ENCODE results near the gene SLC39A11. TPM values are rescaled to one million over a fixed set of nuclear protein-coding genes. Genes with fewer than 3 reads are reported as not detected.

SLC39A11 gene
- polyA plus RNA-seq, 1 donor from 2014 or later = 8.0 TPM

DNA sequence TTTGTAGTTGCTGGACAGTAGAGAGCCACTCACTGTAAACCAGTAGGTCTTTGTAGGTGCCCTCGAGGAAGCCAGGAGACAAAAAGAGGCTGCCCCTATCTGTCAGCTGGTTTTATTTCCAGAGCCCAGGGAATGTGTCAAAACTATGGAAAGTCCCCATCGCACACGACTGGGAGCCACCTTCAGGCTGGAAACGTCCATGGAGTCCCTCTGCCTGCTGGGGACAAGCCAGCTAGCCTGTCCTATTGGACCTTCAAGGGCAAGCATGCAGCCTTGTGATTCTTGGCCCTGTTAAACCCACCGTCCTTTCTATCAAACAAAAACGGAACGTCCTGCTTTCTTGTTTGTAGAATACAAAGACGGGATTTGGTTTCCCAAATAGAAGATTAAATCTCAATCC lies 289.8 kb downstream of the SLC39A11 start:
- H4K20me1 ChIP-seq (ENCODE audit: insufficient read depth) = no peaks in the 10 kb centered on the region
- H3K36me3 ChIP-seq (ENCODE audit: insufficient read depth, low read length) = no peaks in the 10 kb centered on the region
- TF ChIP-seq, protein P1, sequence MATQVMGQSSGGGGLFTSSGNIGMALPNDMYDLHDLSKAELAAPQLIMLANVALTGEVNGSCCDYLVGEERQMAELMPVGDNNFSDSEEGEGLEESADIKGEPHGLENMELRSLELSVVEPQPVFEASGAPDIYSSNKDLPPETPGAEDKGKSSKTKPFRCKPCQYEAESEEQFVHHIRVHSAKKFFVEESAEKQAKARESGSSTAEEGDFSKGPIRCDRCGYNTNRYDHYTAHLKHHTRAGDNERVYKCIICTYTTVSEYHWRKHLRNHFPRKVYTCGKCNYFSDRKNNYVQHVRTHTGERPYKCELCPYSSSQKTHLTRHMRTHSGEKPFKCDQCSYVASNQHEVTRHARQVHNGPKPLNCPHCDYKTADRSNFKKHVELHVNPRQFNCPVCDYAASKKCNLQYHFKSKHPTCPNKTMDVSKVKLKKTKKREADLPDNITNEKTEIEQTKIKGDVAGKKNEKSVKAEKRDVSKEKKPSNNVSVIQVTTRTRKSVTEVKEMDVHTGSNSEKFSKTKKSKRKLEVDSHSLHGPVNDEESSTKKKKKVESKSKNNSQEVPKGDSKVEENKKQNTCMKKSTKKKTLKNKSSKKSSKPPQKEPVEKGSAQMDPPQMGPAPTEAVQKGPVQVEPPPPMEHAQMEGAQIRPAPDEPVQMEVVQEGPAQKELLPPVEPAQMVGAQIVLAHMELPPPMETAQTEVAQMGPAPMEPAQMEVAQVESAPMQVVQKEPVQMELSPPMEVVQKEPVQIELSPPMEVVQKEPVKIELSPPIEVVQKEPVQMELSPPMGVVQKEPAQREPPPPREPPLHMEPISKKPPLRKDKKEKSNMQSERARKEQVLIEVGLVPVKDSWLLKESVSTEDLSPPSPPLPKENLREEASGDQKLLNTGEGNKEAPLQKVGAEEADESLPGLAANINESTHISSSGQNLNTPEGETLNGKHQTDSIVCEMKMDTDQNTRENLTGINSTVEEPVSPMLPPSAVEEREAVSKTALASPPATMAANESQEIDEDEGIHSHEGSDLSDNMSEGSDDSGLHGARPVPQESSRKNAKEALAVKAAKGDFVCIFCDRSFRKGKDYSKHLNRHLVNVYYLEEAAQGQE (IDR thresholded peaks at IDR 0.05; ENCODE audit: borderline replicate concordance) = no peak
- no peak overlapping the region for H3K4me2 ChIP-seq (ENCODE audit: low read length)
- no peaks in the 10 kb centered on the region for H3K79me2 ChIP-seq (replicated peaks; ENCODE audit: insufficient read depth, low read length)
- no peak overlapping the region for H2AFZ ChIP-seq (ENCODE audit: low read depth, low read length)
- no peaks in the 10 kb centered on the region for H3K27me3 ChIP-seq (ENCODE audit: insufficient read depth, low read depth, low read length)
- no peak overlapping the region for H3K4me3 ChIP-seq (ENCODE audit: low read length)
- no peak overlapping the region for H3K27ac ChIP-seq (ENCODE audit: low read length)
- no peaks in the 10 kb centered on the region for H3K9me3 ChIP-seq (ENCODE audit: low read length)
- H3F3A ChIP-seq (ENCODE audit: insufficient read depth, low read length, poor library complexity, severe bottlenecking) = no peaks in the 10 kb centered on the region
- H3K9ac ChIP-seq (ENCODE audit: low read length) = no peak overlapping the region
- H3K9me2 ChIP-seq (ENCODE audit: insufficient read depth, low read length) = no peaks in the 10 kb centered on the region

DNA sequence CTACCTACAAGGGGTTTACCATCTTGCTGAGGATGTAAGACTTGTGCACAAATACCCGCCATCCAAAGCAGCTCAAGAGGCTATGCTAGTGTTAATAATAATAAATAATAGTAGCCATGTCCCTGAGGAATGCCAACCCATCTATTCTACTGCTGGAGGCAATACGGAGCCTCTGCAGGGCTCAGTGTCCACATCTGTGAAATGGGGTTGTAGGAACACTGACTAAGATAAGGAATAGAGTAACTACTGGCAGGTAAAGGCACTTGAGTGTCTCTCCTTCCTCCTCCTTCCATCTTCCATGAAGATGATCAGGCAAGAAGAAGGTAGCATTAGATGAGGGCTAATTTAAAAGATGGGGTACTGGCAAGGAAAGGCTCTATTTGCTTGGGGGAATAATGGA lies 295.3 kb downstream of the SLC39A11 start:
- no peak overlapping the region for H3K27ac ChIP-seq (ENCODE audit: low read length)
- no peaks in the 10 kb centered on the region for H3K36me3 ChIP-seq (ENCODE audit: insufficient read depth, low read length)
- TF ChIP-seq POLR2AphosphoS5 (IDR thresholded peaks at IDR 0.05) (no peak), EZH2 (IDR thresholded peaks at IDR 0.05; ENCODE audit: borderline replicate concordance, insufficient read depth, low read length, poor library complexity, severe bottlenecking) (no peak), MXI1 (conservative IDR thresholded peaks at IDR 0.05; ENCODE audit: poor library complexity, severe bottlenecking) (no peak), SMC3 (conservative IDR thresholded peaks at IDR 0.05; ENCODE audit: poor library complexity) (no peak), EP300 (conservative IDR thresholded peaks at IDR 0.05; ENCODE audit: poor library complexity, severe bottlenecking) (no peak), RAD21 (conservative IDR thresholded peaks at IDR 0.05) (no peak), TAF1 (IDR thresholded peaks at IDR 0.05; ENCODE audit: low read depth) (no peak)
- TF ChIP-seq, protein P2, sequence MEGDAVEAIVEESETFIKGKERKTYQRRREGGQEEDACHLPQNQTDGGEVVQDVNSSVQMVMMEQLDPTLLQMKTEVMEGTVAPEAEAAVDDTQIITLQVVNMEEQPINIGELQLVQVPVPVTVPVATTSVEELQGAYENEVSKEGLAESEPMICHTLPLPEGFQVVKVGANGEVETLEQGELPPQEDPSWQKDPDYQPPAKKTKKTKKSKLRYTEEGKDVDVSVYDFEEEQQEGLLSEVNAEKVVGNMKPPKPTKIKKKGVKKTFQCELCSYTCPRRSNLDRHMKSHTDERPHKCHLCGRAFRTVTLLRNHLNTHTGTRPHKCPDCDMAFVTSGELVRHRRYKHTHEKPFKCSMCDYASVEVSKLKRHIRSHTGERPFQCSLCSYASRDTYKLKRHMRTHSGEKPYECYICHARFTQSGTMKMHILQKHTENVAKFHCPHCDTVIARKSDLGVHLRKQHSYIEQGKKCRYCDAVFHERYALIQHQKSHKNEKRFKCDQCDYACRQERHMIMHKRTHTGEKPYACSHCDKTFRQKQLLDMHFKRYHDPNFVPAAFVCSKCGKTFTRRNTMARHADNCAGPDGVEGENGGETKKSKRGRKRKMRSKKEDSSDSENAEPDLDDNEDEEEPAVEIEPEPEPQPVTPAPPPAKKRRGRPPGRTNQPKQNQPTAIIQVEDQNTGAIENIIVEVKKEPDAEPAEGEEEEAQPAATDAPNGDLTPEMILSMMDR (IDR thresholded peaks at IDR 0.05; ENCODE audit: poor library complexity, severe bottlenecking) = no peak
- TF ChIP-seq, protein P1 (IDR thresholded peaks at IDR 0.05; ENCODE audit: borderline replicate concordance) = no peak
- no peaks in the 10 kb centered on the region for H3K27me3 ChIP-seq (ENCODE audit: insufficient read depth, low read depth, low read length)
- no peaks in the 10 kb centered on the region for H3K9me2 ChIP-seq (ENCODE audit: insufficient read depth, low read length)
- H3F3A ChIP-seq (ENCODE audit: insufficient read depth, low read length, poor library complexity, severe bottlenecking) = no peaks in the 10 kb centered on the region
- no peaks in the 10 kb centered on the region for H3K79me2 ChIP-seq (replicated peaks; ENCODE audit: insufficient read depth, low read length)
- H4K20me1 ChIP-seq (ENCODE audit: insufficient read depth) = no peaks in the 10 kb centered on the region
- H2AFZ ChIP-seq (ENCODE audit: low read depth, low read length) = no peak overlapping the region
- no peaks in the 10 kb centered on the region for H3K9me3 ChIP-seq (ENCODE audit: low read length)
- no peak overlapping the region for H3K4me2 ChIP-seq (ENCODE audit: low read length)
- H3K4me3 ChIP-seq (ENCODE audit: low read length) = no peak overlapping the region
- H3K9ac ChIP-seq (ENCODE audit: low read length) = no peak overlapping the region
